ENCODE measurements around the gene PLCH2. TPM values are rescaled to one million over a fixed set of nuclear protein-coding genes. Genes with fewer than 3 reads are reported as not detected.

The PLCH2 gene
- total and polyA plus RNA-seq, 2 donors (not counting 1 experiment from before 2014, with no cell fraction given), result 20.0 to 34.9 TPM

DNA sequence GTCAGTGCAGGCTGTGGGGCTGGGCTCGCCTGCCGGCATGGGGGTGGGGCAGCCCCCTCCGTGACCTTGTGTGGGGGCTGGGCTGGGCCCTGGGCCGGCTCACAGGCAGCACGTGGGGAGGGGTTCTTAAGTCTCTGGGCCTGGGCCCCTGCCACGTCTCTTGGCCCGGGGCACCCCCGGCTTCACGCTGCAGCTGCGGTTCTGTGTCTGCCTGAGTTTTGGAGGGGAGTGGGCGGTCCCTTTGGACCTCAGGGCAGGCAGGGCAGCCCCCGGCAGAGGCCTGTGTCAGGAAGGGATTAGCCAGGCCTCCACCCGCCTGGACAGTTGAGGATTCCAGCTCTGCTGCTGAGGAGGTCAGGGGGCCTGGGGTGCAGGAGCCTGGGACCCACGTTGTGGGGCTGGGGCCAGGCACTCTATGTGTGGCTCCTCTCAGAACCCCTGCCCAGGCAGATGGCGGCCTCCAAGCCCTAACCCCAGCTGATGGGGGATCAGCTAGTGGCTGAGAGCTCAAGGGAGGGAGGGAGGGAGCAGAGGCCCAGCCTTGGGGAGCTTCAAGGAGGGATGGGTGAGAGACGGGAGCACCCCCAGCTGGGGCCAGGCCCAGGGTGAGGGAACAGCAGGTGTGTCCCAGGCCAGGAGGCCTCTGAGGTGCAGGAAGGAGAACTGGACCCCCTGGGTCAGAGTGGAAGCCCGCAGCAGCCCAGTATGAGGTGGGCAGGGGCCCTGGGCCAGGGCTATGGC lies 1.8 kb upstream of the PLCH2 start:
- Histone ChIP-seq H3K9me3 (ENCODE audit: control extremely low read depth in 1 of 3, control insufficient read depth in 2 of 3, insufficient read depth in 1 of 3, low read length in 2 of 3) (no peaks in the 10 kb centered on the region), H3K79me2 (ENCODE audit: control insufficient read depth, insufficient read depth, low read length) (no peaks in the 10 kb centered on the region), H2AFZ (ENCODE audit: insufficient read depth, low read depth, low read length, poor library complexity, severe bottlenecking) (no peak overlapping the region), H3K36me3 (replicated peaks in 1 of 2; ENCODE audit: control extremely low read depth in 1 of 2, control insufficient read depth in 1 of 2, extremely low read depth in 1 of 2, insufficient read depth in 2 of 2, low read length in 1 of 2) (no peaks in the 10 kb centered on the region), H4K20me1 (ENCODE audit: control insufficient read depth, insufficient read depth, low read length, poor library complexity, severe bottlenecking) (no peaks in the 10 kb centered on the region), H3K4me3 (ENCODE audit: control extremely low read depth in 1 of 5, extremely low read depth in 1 of 5, insufficient read depth in 1 of 5, low read depth in 2 of 5, low read length in 4 of 5) (no peak overlapping the region), H3K4me1 (ENCODE audit: control insufficient read depth in 2 of 2, insufficient read depth in 2 of 2, low read length in 2 of 2) (peaks cover 12% of the 10 kb centered on the region in 2 donors), H3K27ac (ENCODE audit: low read length in 2 of 2) (no peak overlapping the region), H3K9ac (ENCODE audit: low read length) (no peak overlapping the region), H3K27me3 (replicated peaks in 1 of 4; ENCODE audit: control extremely low read depth in 1 of 4, control insufficient read depth in 3 of 4, insufficient read depth in 4 of 4, low read length in 3 of 4) (peaks cover 0 to 2% (median 0%) of the 10 kb centered on the region in 4 experiments), H3K4me2 (replicated peaks; ENCODE audit: low read depth, low read length, poor library complexity, severe bottlenecking) (no peak overlapping the region)
- no peak overlapping the region for H3K27ac Mint-ChIP-seq
- TF ChIP-seq, protein P1, sequence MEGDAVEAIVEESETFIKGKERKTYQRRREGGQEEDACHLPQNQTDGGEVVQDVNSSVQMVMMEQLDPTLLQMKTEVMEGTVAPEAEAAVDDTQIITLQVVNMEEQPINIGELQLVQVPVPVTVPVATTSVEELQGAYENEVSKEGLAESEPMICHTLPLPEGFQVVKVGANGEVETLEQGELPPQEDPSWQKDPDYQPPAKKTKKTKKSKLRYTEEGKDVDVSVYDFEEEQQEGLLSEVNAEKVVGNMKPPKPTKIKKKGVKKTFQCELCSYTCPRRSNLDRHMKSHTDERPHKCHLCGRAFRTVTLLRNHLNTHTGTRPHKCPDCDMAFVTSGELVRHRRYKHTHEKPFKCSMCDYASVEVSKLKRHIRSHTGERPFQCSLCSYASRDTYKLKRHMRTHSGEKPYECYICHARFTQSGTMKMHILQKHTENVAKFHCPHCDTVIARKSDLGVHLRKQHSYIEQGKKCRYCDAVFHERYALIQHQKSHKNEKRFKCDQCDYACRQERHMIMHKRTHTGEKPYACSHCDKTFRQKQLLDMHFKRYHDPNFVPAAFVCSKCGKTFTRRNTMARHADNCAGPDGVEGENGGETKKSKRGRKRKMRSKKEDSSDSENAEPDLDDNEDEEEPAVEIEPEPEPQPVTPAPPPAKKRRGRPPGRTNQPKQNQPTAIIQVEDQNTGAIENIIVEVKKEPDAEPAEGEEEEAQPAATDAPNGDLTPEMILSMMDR (IDR thresholded peaks at IDR 0.05), result no peak
- TF ChIP-seq EZH2 (IDR thresholded peaks at IDR 0.05; ENCODE audit: borderline replicate concordance, insufficient read depth, low read depth, low read length, poor library complexity, severe bottlenecking), result no peak
- intact Hi-C loops (cut with micrococcal nuclease), result no loop called here
- no peaks in the 10 kb centered on the region for H3K27me3 Mint-ChIP-seq
- CTCF ChIA-PET, result no interaction called here
- POLR2A ChIA-PET, result no interaction called here
- H3K4me3 Mint-ChIP-seq, result no peak overlapping the region
- 70% methylated on average over 15 of the region's 17 CpGs for WGBS (ENCODE audit: insufficient coverage)
- peaks cover 9% of the 10 kb centered on the region for H3K4me1 Mint-ChIP-seq
- H3K9me3 Mint-ChIP-seq (ENCODE audit: insufficient read depth), result no peaks in the 10 kb centered on the region
- ATAC-seq (ENCODE audit: low read depth) (no peak), DNase-seq (no peak)

GRCh38 chr1:2474933-2475371 lies 1.1 kb upstream of the PLCH2 start:
- Mint-ChIP-seq H3K4me1 (peaks cover 9% of the 10 kb centered on the region), H3K27ac (no peak overlapping the region), H3K27me3 (no peaks in the 10 kb centered on the region), H3K4me3 (no peak overlapping the region), H3K9me3 (ENCODE audit: insufficient read depth) (no peaks in the 10 kb centered on the region)
- Histone ChIP-seq H3K9me3 (ENCODE audit: control extremely low read depth in 1 of 3, control insufficient read depth in 2 of 3, insufficient read depth in 1 of 3, low read length in 2 of 3) (no peaks in the 10 kb centered on the region), H3K4me3 (ENCODE audit: control extremely low read depth in 1 of 5, extremely low read depth in 1 of 5, insufficient read depth in 1 of 5, low read depth in 2 of 5, low read length in 4 of 5) (no peak overlapping the region), H3K4me2 (replicated peaks; ENCODE audit: low read depth, low read length, poor library complexity, severe bottlenecking) (no peak overlapping the region), H3K79me2 (ENCODE audit: control insufficient read depth, insufficient read depth, low read length) (no peaks in the 10 kb centered on the region), H2AFZ (ENCODE audit: insufficient read depth, low read depth, low read length, poor library complexity, severe bottlenecking) (no peak overlapping the region), H4K20me1 (ENCODE audit: control insufficient read depth, insufficient read depth, low read length, poor library complexity, severe bottlenecking) (no peaks in the 10 kb centered on the region), H3K4me1 (ENCODE audit: control insufficient read depth in 2 of 2, insufficient read depth in 2 of 2, low read length in 2 of 2) (peaks cover 12% of the 10 kb centered on the region in 2 donors), H3K9ac (ENCODE audit: low read length) (no peak overlapping the region), H3K27ac (ENCODE audit: low read length in 2 of 2) (no peak overlapping the region), H3K36me3 (replicated peaks in 1 of 2; ENCODE audit: control extremely low read depth in 1 of 2, control insufficient read depth in 1 of 2, extremely low read depth in 1 of 2, insufficient read depth in 2 of 2, low read length in 1 of 2) (no peaks in the 10 kb centered on the region), H3K27me3 (replicated peaks in 1 of 4; ENCODE audit: control extremely low read depth in 1 of 4, control insufficient read depth in 3 of 4, insufficient read depth in 4 of 4, low read length in 3 of 4) (no peaks in the 10 kb centered on the region)
- ChIA-PET POLR2A (no interaction called here), CTCF (no interaction called here)
- intact Hi-C loops (cut with micrococcal nuclease), result no loop called here
- DNase-seq (no peak), ATAC-seq (ENCODE audit: low read depth) (no peak)
- WGBS (ENCODE audit: insufficient coverage), result 90% methylated on average over 10 of the region's 13 CpGs
- TF ChIP-seq, protein P1 (IDR thresholded peaks at IDR 0.05), result no peak

All from B cell (primary cell).